Common myeloid progenitor, CD34-positive (primary cell): ENCODE data around the gene RNF11.

ENCODE experiments used
- CTCF ChIA-PET: fragments of 350-600 bp; sonication (Branson Sonifier 250); formaldehyde crosslinking; loops from one replicate; lab custom pipeline; 2021; ENCODE audit warnings: antibody characterized with exemption; lab: Charles Lee
- POLR2A ChIA-PET: fragments of 350-600 bp; sonication (Branson Sonifier 250); formaldehyde crosslinking; loops from one replicate; lab custom pipeline; 2021; ENCODE audit warnings: antibody characterized with exemption; lab: Charles Lee
- DNase-seq, 3 donors: peaks; one replicate each; pipeline versions ENCODE4 v3.0.0 to v3.0.0-alpha.2; 2013
- H3K27ac ChIP-seq, 2 experiments: 1 replicate in 1 of 2; 2 replicates in 1 of 2; pipeline ENCODE4 v1.7.0; 2013; ENCODE audit warnings: inconsistent platforms in 2 of 2, low read length in 2 of 2, mild to moderate bottlenecking in 2 of 2, low read depth in 1 of 2, moderate library complexity in 1 of 2; ENCODE audit not compliant: severe bottlenecking in 2 of 2, insufficient read depth in 1 of 2, poor library complexity in 1 of 2
- H3K27me3 ChIP-seq, 5 experiments: replicated peaks in 2 of 5; 1 replicate in 3 of 5; 2 replicates in 2 of 5; pipeline versions ENCODE4 v1.6.1 to v1.7.0; 2013; ENCODE audit warnings: low read length in 4 of 5, mild to moderate bottlenecking in 2 of 5, moderate library complexity in 2 of 5, inconsistent platforms in 1 of 5; ENCODE audit not compliant: insufficient read depth in 5 of 5, control insufficient read depth in 4 of 5
- H3K36me3 ChIP-seq, 4 experiments: 1 replicate in 2 of 4; 2 replicates in 2 of 4; pipeline versions ENCODE4 v1.6.1 to v1.7.0; 2013; ENCODE audit warnings: low read length in 3 of 4, control low read depth in 1 of 4, mild to moderate bottlenecking in 1 of 4; ENCODE audit not compliant: control insufficient read depth in 4 of 4, insufficient read depth in 4 of 4
- H3K4me1 ChIP-seq, 4 experiments: 1 replicate in 3 of 4; 2 replicates in 1 of 4; pipeline versions ENCODE4 v1.6.1 to v1.7.1; 2013; ENCODE audit warnings: low read length in 3 of 4, mild to moderate bottlenecking in 3 of 4, control low read depth in 1 of 4, inconsistent platforms in 1 of 4, moderate library complexity in 1 of 4; ENCODE audit not compliant: control insufficient read depth in 4 of 4, insufficient read depth in 4 of 4; ENCODE audit errors: control extremely low read depth in 1 of 4
- H3K4me3 ChIP-seq, 7 experiments: 1 replicate in 4 of 7; 2 replicates in 3 of 7; pipeline versions ENCODE4 v1.5.1 to v1.7.0; 2013; ENCODE audit warnings: mild to moderate bottlenecking in 7 of 7, low read length in 6 of 7, moderate library complexity in 6 of 7, inconsistent platforms in 2 of 7, low read depth in 2 of 7, control low read depth in 1 of 7; ENCODE audit not compliant: insufficient read depth in 4 of 7, control insufficient read depth in 1 of 7; ENCODE audit errors: extremely low read depth in 1 of 7
- H3K9me3 ChIP-seq, 5 experiments: 1 replicate in 4 of 5; 2 replicates in 1 of 5; pipeline versions ENCODE4 v1.6.1 to v1.7.1; 2013; ENCODE audit warnings: low read length in 4 of 5, mild to moderate bottlenecking in 2 of 5, inconsistent platforms in 1 of 5, low read depth in 1 of 5, moderate library complexity in 1 of 5; ENCODE audit not compliant: control insufficient read depth in 4 of 5, insufficient read depth in 2 of 5; ENCODE audit errors: control extremely low read depth in 1 of 5
- WGBS: methylation state at CpG from one replicate; pipeline ENCODE4 v1.1.5; 2013; ENCODE audit not compliant: insufficient coverage; 5-methylcytosine and 5-hydroxymethylcytosine counted together

Gene RNF11

GRCh38 chr1:51255331-51255730 lies 19.3 kb downstream of the RNF11 start:
- ChIA-PET POLR2A (no interaction called here), CTCF (interaction anchor here (0.8 to 2.7 kb wide), 3 partner anchors 12 to 14 kb away, joined by 3 to 12 read pairs (median 4); no protein-coding TSS in a partner anchor)
- no peak overlapping the region for H3K4me3 ChIP-seq
- no peak overlapping the region for H3K27ac ChIP-seq
- 100% methylated on average over 3 of the region's 3 CpGs for WGBS
- no peaks in the 10 kb centered on the region for H3K27me3 ChIP-seq
- H3K9me3 ChIP-seq = no peaks in the 10 kb centered on the region
- no peaks in the 10 kb centered on the region for H3K36me3 ChIP-seq
- H3K4me1 ChIP-seq = peaks cover 0 to 2% (median 0%) of the 10 kb centered on the region in 4 experiments
- DNase-seq = no peak

GRCh38 chr1:51263147-51263877 lies 27.2 kb downstream of the RNF11 start:
- ChIA-PET CTCF (interaction anchor here (2.6 kb wide), 1 partner anchor 11 kb away, joined by 5 read pairs; no protein-coding TSS in a partner anchor), POLR2A (no interaction called here)
- H3K4me3 ChIP-seq = no peak overlapping the region
- H3K27ac ChIP-seq = no peak overlapping the region
- H3K27me3 ChIP-seq = no peaks in the 10 kb centered on the region
- no peaks in the 10 kb centered on the region for H3K9me3 ChIP-seq
- DNase-seq = no peak
- H3K4me1 ChIP-seq = peaks cover 8 to 47% (median 35%) of the 10 kb centered on the region in 4 experiments
- WGBS = 100% methylated on average over 1 of the region's 4 CpGs
- no peaks in the 10 kb centered on the region for H3K36me3 ChIP-seq

- DNase-seq = peak in 1 of 3 donors; percentile 36
- WGBS = 26% methylated on average over 3 of the region's 3 CpGs
- ChIA-PET CTCF (interaction anchor here (1.0 kb wide), 1 partner anchor 13 kb away, joined by 3 read pairs; no protein-coding TSS in a partner anchor), POLR2A (no interaction called here)
- Histone ChIP-seq H3K4me3 (no peak overlapping the region), H3K27me3 (no peaks in the 10 kb centered on the region), H3K9me3 (no peaks in the 10 kb centered on the region), H3K36me3 (no peaks in the 10 kb centered on the region), H3K27ac (no peak overlapping the region), H3K4me1 (peaks cover 10 to 54% (median 39%) of the 10 kb centered on the region in 4 experiments)
These were observed 28.4 kb downstream of the RNF11 start for GRCh38 chr1:51264451-51264850.

GRCh38 chr1:51265618-51266017 lies 29.5 kb downstream of the RNF11 start:
- Histone ChIP-seq H3K36me3 (peaks cover 1 to 7% (median 4%) of the 10 kb centered on the region in 4 experiments), H3K9me3 (no peaks in the 10 kb centered on the region), H3K4me3 (no peak overlapping the region), H3K27ac (no peak overlapping the region), H3K27me3 (no peaks in the 10 kb centered on the region), H3K4me1 (peaks cover 10 to 54% (median 39%) of the 10 kb centered on the region in 4 experiments)
- CTCF ChIA-PET = interaction anchor here (1.5 to 3.3 kb wide), 2 partner anchors 10 to 31 kb away, joined by 4 to 12 read pairs; no protein-coding TSS in a partner anchor
- DNase-seq = no peak
- POLR2A ChIA-PET = no interaction called here
- WGBS = no CpG with 5 or more reads among the region's 4 CpGs

GRCh38 chr1:51266181-51266580 lies 30.1 kb downstream of the RNF11 start:
- Histone ChIP-seq H3K36me3 (peaks cover 4 to 11% (median 8%) of the 10 kb centered on the region in 4 experiments), H3K4me1 (peaks cover 10 to 54% (median 37%) of the 10 kb centered on the region in 4 experiments), H3K27ac (no peak overlapping the region), H3K9me3 (no peaks in the 10 kb centered on the region), H3K27me3 (no peaks in the 10 kb centered on the region), H3K4me3 (no peak overlapping the region)
- ChIA-PET POLR2A (no interaction called here), CTCF (interaction anchor here (1.5 to 3.3 kb wide), 2 partner anchors 11 to 30 kb away, joined by 4 to 12 read pairs; no protein-coding TSS in a partner anchor)
- DNase-seq = no peak
- 83% methylated on average over 1 of the region's 2 CpGs for WGBS

- 95% methylated on average over 4 of the region's 4 CpGs for WGBS
- no peaks in the 10 kb centered on the region for H3K27me3 ChIP-seq
- peaks cover 10 to 54% (median 35%) of the 10 kb centered on the region in 4 experiments for H3K4me1 ChIP-seq
- POLR2A ChIA-PET = no interaction called here
- peaks cover 4 to 12% (median 8%) of the 10 kb centered on the region in 4 experiments for H3K36me3 ChIP-seq
- CTCF ChIA-PET = interaction anchor here (1.5 to 3.3 kb wide), 2 partner anchors 11 to 30 kb away, joined by 4 to 12 read pairs; no protein-coding TSS in a partner anchor
- no peak overlapping the region for H3K4me3 ChIP-seq
- H3K9me3 ChIP-seq = no peaks in the 10 kb centered on the region
- DNase-seq = no peak
- no peak overlapping the region for H3K27ac ChIP-seq
These were observed 30.7 kb downstream of the RNF11 start for GRCh38 chr1:51266791-51267190.

GRCh38 chr1:51268634-51269033 lies 32.6 kb downstream of the RNF11 start:
- CTCF ChIA-PET = interaction anchor here (1.0 to 3.3 kb wide), 3 partner anchors 13 to 24 kb away, joined by 3 to 12 read pairs (median 3); no protein-coding TSS in a partner anchor
- POLR2A ChIA-PET = no interaction called here
- no peaks in the 10 kb centered on the region for H3K27me3 ChIP-seq

More at GRCh38 chr1:51268634-51269033, 32.6 kb downstream of the RNF11 start:
- Histone ChIP-seq H3K27ac (peak overlapping the region in 1 of 2 experiments; percentile 64), H3K9me3 (no peaks in the 10 kb centered on the region), H3K4me1 (peaks cover 10 to 51% (median 34%) of the 10 kb centered on the region in 4 experiments), H3K36me3 (peaks cover 4 to 15% (median 9%) of the 10 kb centered on the region in 4 experiments), H3K4me3 (peak overlapping the region in 1 of 7 experiments; percentile 23)
- WGBS = no CpG with 5 or more reads among the region's 2 CpGs
- DNase-seq = no peak
